Right renal pelvis (tissue), 4 donors: ENCODE measurements around the gene THSD7B. TPM values are rescaled to one million over a fixed set of nuclear protein-coding genes. Genes with fewer than 3 reads are reported as not detected.
"Not testable (repeated sequence)": the region's sequence is repeated elsewhere in the genome, so short reads cannot be mapped to it uniquely, and the experiment has no call there.

Source experiments
- DNase-seq, 4 donors: peaks; one replicate each; pipeline ENCODE4 v3.0.0-alpha.2; 2013; ENCODE audit warnings: low read depth in 4 of 4, low spot score in 3 of 4, missing footprints in 1 of 4
- polyA plus RNA-seq, 4 donors: library from polyadenylated mRNA; unstranded; fragments of 120-200 nt; gene quantifications; one replicate each; pipeline ENCODE4 v1.2.1, GENCODE V29; 2013; ENCODE audit not compliant: insufficient read length in 4 of 4

Gene THSD7B
- polyA plus RNA-seq, 4 donors: 3.3 to 5.5 (median 5.0) TPM

- DNase-seq: no peak
Measured at GRCh38 chr2:137507237-137507636, 741.9 kb downstream of the THSD7B start.

GRCh38 chr2:137508739-137509384 is 743.5 kb downstream of the THSD7B start:
- no peak for DNase-seq

- no peak for DNase-seq
Measured at GRCh38 chr2:137511526-137511925, 746.2 kb downstream of the THSD7B start.

- no peak for DNase-seq
Measured at GRCh38 chr2:137521653-137522619, 756.6 kb downstream of the THSD7B start.

GRCh38 chr2:137522620-137523011 is 757.3 kb downstream of the THSD7B start:
- no peak for DNase-seq

GRCh38 chr2:137523931-137524330 is 758.6 kb downstream of the THSD7B start:
- DNase-seq: no peak

- DNase-seq: no peak
Measured at GRCh38 chr2:137525132-137525531, 759.8 kb downstream of the THSD7B start.

- no peak for DNase-seq
Measured at GRCh38 chr2:137525641-137526190, 760.4 kb downstream of the THSD7B start.

GRCh38 chr2:137535897-137536296 is 770.6 kb downstream of the THSD7B start:
- no peak for DNase-seq

- no peak for DNase-seq
Measured at GRCh38 chr2:137539336-137539735, 774.0 kb downstream of the THSD7B start.

- DNase-seq: no peak
Measured at GRCh38 chr2:137547842-137548241, 782.5 kb downstream of the THSD7B start.

- DNase-seq: no peak
Measured at GRCh38 chr2:137566387-137566786, 801.0 kb downstream of the THSD7B start.

GRCh38 chr2:137570484-137570883 is 805.1 kb downstream of the THSD7B start:
- no peak for DNase-seq

- not testable (repeated sequence) for DNase-seq
Measured at GRCh38 chr2:137587834-137588233, 822.5 kb downstream of the THSD7B start.

- DNase-seq: not testable (repeated sequence)
Measured at GRCh38 chr2:137588578-137588977, 823.2 kb downstream of the THSD7B start.

GRCh38 chr2:137590102-137590501 is 824.8 kb downstream of the THSD7B start:
- DNase-seq: no peak

- no peak for DNase-seq
Measured at GRCh38 chr2:137607722-137608318, 842.5 kb downstream of the THSD7B start.

- DNase-seq: no peak
Measured at GRCh38 chr2:137638932-137639331, 873.6 kb downstream of the THSD7B start.

GRCh38 chr2:137644731-137645130 is 879.4 kb downstream of the THSD7B start:
- no peak for DNase-seq

GRCh38 chr2:137654046-137654445 is 888.7 kb downstream of the THSD7B start:
- DNase-seq: no peak

GRCh38 chr2:137655814-137656213 is 890.5 kb downstream of the THSD7B start:
- DNase-seq: no peak
